Bronchial epithelial cell (primary cell): ENCODE results near the gene BORCS8. TPM values are rescaled to one million over a fixed set of nuclear protein-coding genes. Genes with fewer than 3 reads are reported as not detected.
"Not testable (repeated sequence)": the region's sequence is repeated elsewhere in the genome, so short reads cannot be mapped to it uniquely, and the experiment has no call there.

Source experiments
- DNase-seq: peaks from one replicate; pipeline ENCODE4 v3.0.0-alpha.2; 2010; ENCODE audit warnings: low read depth
- FAIRE-seq: peaks from 2 replicates; lab custom pipeline; 2011; peaks lifted over from hg19 to GRCh38; lab: Jason Lieb, UNC
- H3K27me3 ChIP-seq: 2 replicates; pipeline ENCODE4 v1.5.1; 2011; ENCODE audit warnings: low read length; ENCODE audit not compliant: control insufficient read depth, insufficient read depth
- H3K36me3 ChIP-seq: 2 replicates; pipeline ENCODE4 v1.5.1; 2011; ENCODE audit warnings: low read length; ENCODE audit not compliant: control insufficient read depth, insufficient read depth
- H3K4me3 ChIP-seq: 2 replicates; pipeline ENCODE4 v1.5.1; 2011; ENCODE audit warnings: mild to moderate bottlenecking, low read depth, low read length, control low read depth
- CTCF ChIP-seq: IDR thresholded peaks from 2 replicates; pipeline ENCODE4 v1.5.1; 2011; ENCODE audit warnings: mild to moderate bottlenecking, moderate library complexity, low read length, control low read depth, inconsistent platforms; ENCODE audit not compliant: insufficient read depth, severe bottlenecking
- total RNA-seq: library from RNA; depleted of rRNA; stranded (reverse); fragments of >200 nt; gene quantifications from 2 replicates; pipeline ENCODE4 v1.2.1, GENCODE V29; 2014

Gene BORCS8
- total RNA-seq, 1 donor from 2014 or later: 10.3 TPM

- no peak for DNase-seq
- Histone ChIP-seq H3K36me3 (no peaks in the 10 kb centered on the region), H3K27me3 (no peaks in the 10 kb centered on the region), H3K4me3 (no peak overlapping the region)
- TF ChIP-seq CTCF: no peak
- no peak for FAIRE-seq
Observed at GRCh38 chr19:19154768-19155494, 37.0 kb downstream of the BORCS8 start.

GRCh38 chr19:19152668-19153384 is 39.1 kb downstream of the BORCS8 start:
- TF ChIP-seq CTCF: no peak
- no peak for FAIRE-seq
- H3K4me3 ChIP-seq: no peak overlapping the region
- no peaks in the 10 kb centered on the region for H3K36me3 ChIP-seq
- H3K27me3 ChIP-seq: no peaks in the 10 kb centered on the region
- no peak for DNase-seq

GRCh38 chr19:19151418-19151817 is 40.5 kb downstream of the BORCS8 start:
- peaks cover 5% of the 10 kb centered on the region for H3K36me3 ChIP-seq
- FAIRE-seq (no peak), DNase-seq (no peak)
- H3K4me3 ChIP-seq: no peak overlapping the region
- H3K27me3 ChIP-seq: no peaks in the 10 kb centered on the region
- TF ChIP-seq CTCF: no peak

GRCh38 chr19:19149435-19149834 is 42.5 kb downstream of the BORCS8 start:
- H3K4me3 ChIP-seq: no peak overlapping the region
- TF ChIP-seq CTCF: no peak
- no peaks in the 10 kb centered on the region for H3K27me3 ChIP-seq
- DNase-seq (no peak), FAIRE-seq (no peak)
- peaks cover 5% of the 10 kb centered on the region for H3K36me3 ChIP-seq

- DNase-seq, H3K4me3 ChIP-seq, H3K27me3 ChIP-seq, FAIRE-seq, H3K36me3 ChIP-seq: not testable (repeated sequence)
Observed at GRCh38 chr19:19148504-19148903, 43.4 kb downstream of the BORCS8 start.

GRCh38 chr19:19147344-19147743 is 44.6 kb downstream of the BORCS8 start:
- no peak for FAIRE-seq
- no peak for TF ChIP-seq CTCF
- DNase-seq: no peak
- Histone ChIP-seq H3K36me3 (peaks cover 5% of the 10 kb centered on the region), H3K4me3 (no peak overlapping the region), H3K27me3 (no peaks in the 10 kb centered on the region)
